PC-3 (cell line): Measurements from ENCODE around the gene OSBPL2. TPM values are rescaled to one million over a fixed set of nuclear protein-coding genes. Genes with fewer than 3 reads are reported as not detected.

ENCODE experiments used
- ATAC-seq: fragments of 200-7000 bp; cut with Tn5 transposase; 2 replicates; pipeline ENCODE4 v1.9.1; 2020; ENCODE audit warnings: mild to moderate bottlenecking, moderate library complexity
- BruUV-seq: library from RNA; stranded (reverse); fragments of 400-500 nt; replicated peaks from 2 replicates; lab custom pipeline; 2021; lab: Mats Ljungman, UMichigan
- CTCF ChIA-PET: fragments of 300-600 bp; sonication (Branson Sonifier 250); formaldehyde crosslinking; loops from one replicate; lab custom pipeline; 2022; ENCODE audit warnings: antibody characterized with exemption; lab: Charles Lee
- POLR2A ChIA-PET: fragments of 300-600 bp; sonication (Branson Sonifier 250); formaldehyde crosslinking; loops from one replicate; lab custom pipeline; 2022; ENCODE audit warnings: antibody characterized with exemption; ENCODE audit not compliant: unreplicated experiment; lab: Charles Lee
- DNase-seq: peaks from one replicate; pipeline ENCODE4 v3.0.0-alpha.2; 2015
- H2AFZ ChIP-seq: fragments of 300-600 bp; sonication (generic); 2 replicates; pipeline ENCODE4 v1.6.0; 2016; ENCODE audit warnings: antibody characterized with exemption, low read length
- H3F3A ChIP-seq: fragments of 300-600 bp; sonication (generic); one replicate; pipeline ENCODE4 v1.6.0; 2017; ENCODE audit warnings: antibody characterized with exemption, low read length, control low read depth, mild to moderate bottlenecking; ENCODE audit not compliant: unreplicated experiment
- H3K27ac ChIP-seq: fragments of 300-600 bp; sonication (generic); 2 replicates; pipeline ENCODE4 v1.5.1; 2016; ENCODE audit warnings: mild to moderate bottlenecking, low read length
- H3K27me3 ChIP-seq: fragments of 300-600 bp; sonication (generic); 2 replicates; pipeline ENCODE4 v1.6.1; 2016; ENCODE audit warnings: low read length, mixed read lengths
- H3K36me3 ChIP-seq: fragments of 300-600 bp; sonication (generic); 2 replicates; pipeline ENCODE4 v1.6.1; 2016; ENCODE audit warnings: low read depth, mixed run types, low read length, mixed read lengths
- H3K4me1 ChIP-seq: fragments of 300-600 bp; sonication (generic); 2 replicates; pipeline ENCODE4 v1.5.1; 2016; ENCODE audit warnings: low read length; ENCODE audit not compliant: insufficient read depth
- H3K4me2 ChIP-seq: fragments of 300-600 bp; sonication (generic); 2 replicates; pipeline ENCODE4 v1.6.0; 2016; ENCODE audit warnings: low read length
- H3K4me3 ChIP-seq: fragments of 300-600 bp; sonication (generic); 2 replicates; pipeline ENCODE4 v1.5.1; 2016; ENCODE audit warnings: mild to moderate bottlenecking, low read length, mixed read lengths
- H3K79me2 ChIP-seq: fragments of 300-600 bp; sonication (generic); 2 replicates; pipeline ENCODE4 v1.6.1; 2017; ENCODE audit warnings: low read length, mixed read lengths
- H3K9ac ChIP-seq: fragments of 300-600 bp; sonication (generic); 2 replicates; pipeline ENCODE4 v1.6.0; 2016; ENCODE audit warnings: mild to moderate bottlenecking, low read length
- H3K9me2 ChIP-seq: fragments of 300-600 bp; sonication (generic); replicated peaks from 2 replicates; pipeline ENCODE4 v1.6.1; 2016; ENCODE audit warnings: mixed run types, low read length, mixed read lengths
- H3K9me3 ChIP-seq: fragments of 300-600 bp; sonication (generic); 2 replicates; pipeline ENCODE4 v1.6.1; 2016; ENCODE audit warnings: low read length, mixed read lengths
- H4K20me1 ChIP-seq: fragments of 300-600 bp; sonication (generic); 2 replicates; pipeline ENCODE4 v1.6.1; 2016; ENCODE audit warnings: low read length, mixed read lengths
- CTCF ChIP-seq: fragments of 300-600 bp; sonication (generic); conservative IDR thresholded peaks from 2 replicates; pipeline ENCODE4 v1.5.1; 2017; ENCODE audit warnings: antibody characterized with exemption, low read depth, mild to moderate bottlenecking, low read length
- EZH2 ChIP-seq: fragments of 300-600 bp; sonication (generic); IDR thresholded peaks from one replicate; pipeline ENCODE4 v1.6.1; 2017; ENCODE audit warnings: antibody characterized with exemption, mild to moderate bottlenecking, low read length; ENCODE audit not compliant: unreplicated experiment
- EZH2phosphoT487 ChIP-seq: fragments of 300-600 bp; sonication (generic); IDR thresholded peaks from 2 replicates; pipeline ENCODE4 v1.6.1; 2018; ENCODE audit warnings: mild to moderate bottlenecking, antibody characterized with exemption, low read length, borderline replicate concordance
- intact Hi-C: fragments of 100-400 bp; cut with micrococcal nuclease; formaldehyde crosslinking; loops from 2 replicates; pipeline ENCODE4 v1.9.0; 2023
- total RNA-seq: library from RNA; depleted of rRNA; stranded (reverse); fragments of >200 nt; gene quantifications from 2 replicates; pipeline ENCODE4 v1.2.3, GENCODE V29; 2014

OSBPL2 gene
- total RNA-seq, 1 experiment from 2014 or later = 39.7 TPM

- H3K79me2 ChIP-seq = peaks cover 41% of the 10 kb centered on the region
- ATAC-seq = peak; percentile 35
- peak overlapping the region; percentile 100 for H3K4me2 ChIP-seq
- H2AFZ ChIP-seq = peak overlapping the region; percentile 97
- H3K9me3 ChIP-seq = no peaks in the 10 kb centered on the region
- TF ChIP-seq CTCF (peak; percentile 70), EZH2 (no peak)
- peaks cover 19% of the 10 kb centered on the region for H3K4me1 ChIP-seq
- peak overlapping the region; percentile 94 for H3K4me3 ChIP-seq
- H4K20me1 ChIP-seq = peaks cover 36% of the 10 kb centered on the region
- ChIA-PET CTCF (interaction anchor here (0.6 to 1.0 kb wide), 7 partner anchors 63 to 605 kb away, joined by 3 to 9 read pairs (median 5); partner anchors contain the start of genes LAMA5, OSBPL2 and RPS21), POLR2A (interaction anchor here (0.5 kb wide), 1 partner anchor 74 kb away, joined by 3 read pairs; no protein-coding TSS in a partner anchor)
- peak overlapping the region; percentile 95 for H3K27ac ChIP-seq
- DNase-seq = peak; percentile 96
- intact Hi-C loops = loop anchor here (1.0 to 5.0 kb wide), 3 partner anchors 65 to 195 kb away; partner anchors contain the start of gene LAMA5
- no peaks in the 10 kb centered on the region for H3K9me2 ChIP-seq
- peaks cover 8% of the 10 kb centered on the region for H3F3A ChIP-seq
- BruUV-seq = no TSS peak
- H3K27me3 ChIP-seq = no peaks in the 10 kb centered on the region
- peaks cover 32% of the 10 kb centered on the region; the same call in 1 of the 2 replicates for H3K36me3 ChIP-seq
- H3K9ac ChIP-seq = peak overlapping the region; percentile 95
Measured at GRCh38 chr20:62301773-62302340, 63.5 kb downstream of the OSBPL2 start.

- H3K4me3 ChIP-seq = peak within 1 kb of the TSS; percentile 94
- H3K4me2 ChIP-seq = peak within 1 kb of the TSS; percentile 100
- H3K9me2 ChIP-seq = no peaks in the 10 kb centered on the region
- H3K79me2 ChIP-seq = peaks cover 46% of the 10 kb centered on the region
- H3F3A ChIP-seq = peaks cover 8% of the 10 kb centered on the region
- TF ChIP-seq CTCF = peak; percentile 89
- TF ChIP-seq EZH2phosphoT487 = no peak
- no peak for TF ChIP-seq EZH2
- no peaks in the 10 kb centered on the region for H3K9me3 ChIP-seq
- peak within 1 kb of the TSS; percentile 95 for H3K27ac ChIP-seq
- peaks cover 38% of the 10 kb centered on the region for H3K36me3 ChIP-seq
- H3K4me1 ChIP-seq = peaks cover 25% of the 10 kb centered on the region
- H3K27me3 ChIP-seq = no peaks in the 10 kb centered on the region
- intact Hi-C loops = loop anchor here (1.0 to 5.0 kb wide), 3 partner anchors 65 to 195 kb away; partner anchors contain the start of gene LAMA5
- ChIA-PET POLR2A (interaction anchor here (0.5 kb wide), 1 partner anchor 73 kb away, joined by 3 read pairs; no protein-coding TSS in a partner anchor), CTCF (interaction anchor here (0.6 to 1.0 kb wide), 7 partner anchors 63 to 605 kb away, joined by 3 to 9 read pairs (median 5); partner anchors contain the start of genes LAMA5, OSBPL2 and RPS21)
- peak; percentile 99 for DNase-seq
- peak within 1 kb of the TSS; percentile 95 for H3K9ac ChIP-seq
- peak; percentile 54 for ATAC-seq
- no TSS peak for BruUV-seq
- H4K20me1 ChIP-seq = peaks cover 42% of the 10 kb centered on the region
- peak within 1 kb of the TSS; percentile 97 for H2AFZ ChIP-seq
Measured at GRCh38 chr20:62302341-62303061, 64.2 kb downstream of the OSBPL2 start, which contains the start of gene ADRM1. ADRM1 (plus strand) TSS chr20:62302997; CDS start chr20:62303569, 572 bp downstream.
